Coronary artery (tissue), 2 donors: Measurements from ENCODE around the gene FGFR4.

Experiments used
- DNase-seq: peaks from one replicate; pipeline ENCODE4 v3.0.0-alpha.2; 2017; ENCODE audit warnings: low spot score
- H3K27ac ChIP-seq, 2 donors: fragments of 200-600 bp; sonication (generic); one replicate each; pipeline ENCODE4 v1.5.1; 2016 to 2019
- H3K4me3 ChIP-seq: fragments of 200-600 bp; sonication (generic); 2 replicates; pipeline ENCODE4 v1.5.1; 2016; ENCODE audit warnings: mild to moderate bottlenecking, moderate library complexity
- CTCF ChIP-seq: fragments of 200-600 bp; sonication (generic); IDR thresholded peaks from one replicate; pipeline ENCODE4 v1.5.1; 2019; ENCODE audit warnings: antibody characterized with exemption

FGFR4 gene

GRCh38 chr5:177084175-177084574 is 2.5 kb upstream of the FGFR4 start:
- no peak overlapping the region for H3K27ac ChIP-seq
- H3K4me3 ChIP-seq, result no peak overlapping the region
- no peak for TF ChIP-seq CTCF
- no peak for DNase-seq

- no peak for DNase-seq
- Histone ChIP-seq H3K27ac (no peak overlapping the region), H3K4me3 (peak overlapping the region; percentile 73)
- no peak for TF ChIP-seq CTCF
Observed at GRCh38 chr5:177085985-177086653, 596 bp upstream of the FGFR4 start.

GRCh38 chr5:177087398-177088005 is 787 bp downstream of the FGFR4 start:
- TF ChIP-seq CTCF, result no peak
- DNase-seq, result no peak
- Histone ChIP-seq H3K4me3 (peak overlapping the region; percentile 73), H3K27ac (no peak overlapping the region)

GRCh38 chr5:177089127-177089526 is 2.4 kb downstream of the FGFR4 start:
- no peak overlapping the region for H3K27ac ChIP-seq
- DNase-seq, result no peak
- H3K4me3 ChIP-seq, result no peak overlapping the region
- TF ChIP-seq CTCF, result no peak

GRCh38 chr5:177089825-177090641 is 3.3 kb downstream of the FGFR4 start:
- no peak for TF ChIP-seq CTCF
- no peak for DNase-seq
- H3K27ac ChIP-seq, result no peak overlapping the region
- H3K4me3 ChIP-seq, result no peak overlapping the region

GRCh38 chr5:177090813-177091212 is 4.1 kb downstream of the FGFR4 start:
- no peak overlapping the region for H3K4me3 ChIP-seq
- DNase-seq, result no peak
- no peak overlapping the region for H3K27ac ChIP-seq
- no peak for TF ChIP-seq CTCF
